ENCODE measurements around the gene ESRRB.

Gene ESRRB

DNA sequence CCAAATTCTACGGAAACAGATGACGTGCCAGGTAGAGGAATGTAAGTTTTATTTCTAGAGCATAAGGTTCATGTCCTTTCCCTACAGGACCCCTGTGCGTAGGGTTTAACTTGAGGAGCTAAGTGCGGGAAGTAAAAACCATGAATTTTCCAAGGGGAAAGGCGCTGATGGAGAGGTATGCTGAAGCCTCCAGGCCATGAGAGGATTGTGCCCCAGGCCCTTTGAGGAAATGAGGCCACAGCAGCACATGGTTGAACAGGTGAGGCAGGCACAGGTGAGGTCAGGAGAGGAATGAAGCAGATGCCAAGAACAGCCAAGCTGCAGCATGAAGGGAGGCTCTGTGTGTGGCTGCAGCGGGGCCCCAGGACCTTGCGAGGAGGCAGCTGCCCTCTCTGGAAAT, 14.7 kb downstream of the ESRRB start:
- TF ChIP-seq, protein P1, sequence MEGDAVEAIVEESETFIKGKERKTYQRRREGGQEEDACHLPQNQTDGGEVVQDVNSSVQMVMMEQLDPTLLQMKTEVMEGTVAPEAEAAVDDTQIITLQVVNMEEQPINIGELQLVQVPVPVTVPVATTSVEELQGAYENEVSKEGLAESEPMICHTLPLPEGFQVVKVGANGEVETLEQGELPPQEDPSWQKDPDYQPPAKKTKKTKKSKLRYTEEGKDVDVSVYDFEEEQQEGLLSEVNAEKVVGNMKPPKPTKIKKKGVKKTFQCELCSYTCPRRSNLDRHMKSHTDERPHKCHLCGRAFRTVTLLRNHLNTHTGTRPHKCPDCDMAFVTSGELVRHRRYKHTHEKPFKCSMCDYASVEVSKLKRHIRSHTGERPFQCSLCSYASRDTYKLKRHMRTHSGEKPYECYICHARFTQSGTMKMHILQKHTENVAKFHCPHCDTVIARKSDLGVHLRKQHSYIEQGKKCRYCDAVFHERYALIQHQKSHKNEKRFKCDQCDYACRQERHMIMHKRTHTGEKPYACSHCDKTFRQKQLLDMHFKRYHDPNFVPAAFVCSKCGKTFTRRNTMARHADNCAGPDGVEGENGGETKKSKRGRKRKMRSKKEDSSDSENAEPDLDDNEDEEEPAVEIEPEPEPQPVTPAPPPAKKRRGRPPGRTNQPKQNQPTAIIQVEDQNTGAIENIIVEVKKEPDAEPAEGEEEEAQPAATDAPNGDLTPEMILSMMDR (conservative IDR thresholded peaks at IDR 0.05; ENCODE audit: low read depth, low read length): no peak
- DNase-seq (ENCODE audit: low read depth): no peak
- no peak overlapping the region for H3K4me3 ChIP-seq (ENCODE audit: low read length)

DNA sequence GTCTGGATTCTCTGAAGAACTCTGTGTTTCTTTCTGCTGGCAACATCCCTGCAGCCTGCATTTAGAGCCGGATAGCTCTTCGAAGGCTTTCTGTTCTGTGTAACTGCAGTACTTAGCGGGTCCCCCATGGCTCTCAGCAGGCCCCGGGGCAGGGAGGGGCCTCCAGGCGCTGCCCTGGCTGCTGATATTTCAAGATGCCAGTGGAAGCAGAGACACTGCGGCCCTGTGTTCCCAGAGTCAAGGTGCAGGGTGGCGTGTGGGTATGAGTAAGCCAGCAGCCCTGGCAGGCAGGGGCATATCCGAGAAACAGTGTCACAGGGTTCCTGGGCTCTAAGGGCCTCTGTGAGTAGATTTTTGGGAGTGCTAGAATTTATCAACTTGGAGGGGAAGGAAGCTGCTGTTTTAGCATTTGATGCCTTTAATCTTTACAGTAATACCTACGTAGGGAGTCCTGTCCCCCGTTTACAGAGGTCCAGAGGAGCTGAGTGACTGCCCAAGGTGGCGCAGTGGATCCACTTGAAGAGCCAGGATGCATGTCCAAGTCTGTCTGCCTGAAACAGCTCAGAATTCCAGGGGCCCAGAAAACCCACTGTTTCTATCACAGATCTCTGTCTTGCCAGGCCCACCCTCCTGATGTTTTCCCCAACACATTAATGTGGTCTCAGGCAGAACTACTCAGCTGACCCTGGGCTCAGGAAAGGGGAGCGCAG, 16.2 kb downstream of the ESRRB start:
- DNase-seq (ENCODE audit: low read depth): no peak
- TF ChIP-seq, protein P1 (conservative IDR thresholded peaks at IDR 0.05; ENCODE audit: low read depth, low read length): no peak
- no peak overlapping the region for H3K4me3 ChIP-seq (ENCODE audit: low read length)

DNA sequence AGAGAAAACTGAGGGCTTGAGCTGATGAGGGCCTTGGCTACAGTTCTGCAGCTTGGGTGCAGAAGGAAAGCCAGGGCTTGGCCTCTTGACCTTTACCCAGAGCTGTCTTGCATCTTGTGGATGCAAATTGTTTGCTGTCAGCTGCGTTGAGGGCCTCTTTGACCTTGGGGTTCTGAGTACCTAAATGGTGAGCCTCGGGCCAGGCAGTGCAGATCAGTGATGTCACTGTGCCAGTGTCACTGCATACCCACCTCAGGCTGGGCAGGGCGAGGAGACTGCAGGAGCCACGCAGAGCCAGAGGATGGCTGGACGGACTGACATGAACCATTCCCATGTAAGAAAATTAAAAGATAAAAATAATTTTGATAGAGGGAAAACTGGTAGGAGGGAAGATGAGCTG, 18.6 kb downstream of the ESRRB start:
- no peak for DNase-seq (ENCODE audit: low read depth)
- TF ChIP-seq, protein P1 (conservative IDR thresholded peaks at IDR 0.05; ENCODE audit: low read depth, low read length): no peak
- no peak overlapping the region for H3K4me3 ChIP-seq (ENCODE audit: low read length)

DNA sequence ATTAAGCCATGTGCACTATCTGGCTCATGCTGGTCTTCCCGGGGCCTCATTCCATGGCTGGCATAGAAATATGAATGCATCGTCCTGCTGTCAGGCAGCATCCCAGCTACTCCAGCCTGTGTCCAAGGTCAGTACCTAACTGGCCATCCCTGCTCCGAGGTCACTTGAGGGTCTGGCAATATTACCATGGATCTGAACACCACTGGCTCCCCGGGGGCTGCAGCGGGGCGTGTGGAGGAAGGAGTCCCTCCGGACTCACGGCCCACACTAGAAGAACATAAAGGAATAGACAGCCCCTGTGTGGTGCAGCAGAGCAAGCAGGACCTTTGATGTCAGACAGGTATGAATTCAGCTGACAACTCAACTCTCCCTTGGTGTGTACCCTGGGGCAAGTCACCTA, 19.2 kb downstream of the ESRRB start:
- DNase-seq (ENCODE audit: low read depth): no peak
- H3K4me3 ChIP-seq (ENCODE audit: low read length): no peak overlapping the region
- TF ChIP-seq, protein P1 (conservative IDR thresholded peaks at IDR 0.05; ENCODE audit: low read depth, low read length): no peak

DNA sequence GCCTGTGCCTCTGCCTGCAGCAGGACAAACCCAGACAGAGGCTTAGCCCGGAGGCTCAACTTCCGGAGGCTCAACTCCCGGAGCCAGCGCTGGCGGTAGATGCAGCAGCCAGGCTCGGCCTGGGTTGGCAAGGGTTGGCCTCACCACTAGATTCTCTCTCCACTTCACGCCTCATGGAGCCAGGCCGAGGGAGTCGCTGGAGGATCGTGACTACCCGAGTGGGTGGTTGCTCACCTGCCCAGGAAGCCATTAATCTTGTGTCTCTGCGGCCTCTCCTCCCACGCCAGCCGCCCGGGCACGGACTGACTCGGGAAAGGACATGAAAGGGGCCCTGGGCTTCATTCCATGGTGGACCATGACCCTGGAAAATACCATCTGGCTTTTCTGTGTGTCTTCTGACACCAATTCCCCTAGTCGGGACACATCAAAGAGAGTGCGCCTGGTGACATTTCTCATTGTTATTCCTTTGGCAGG, 20.8 kb downstream of the ESRRB start:
- TF ChIP-seq, protein P1 (conservative IDR thresholded peaks at IDR 0.05; ENCODE audit: low read depth, low read length): no peak
- no peak for DNase-seq (ENCODE audit: low read depth)
- no peak overlapping the region for H3K4me3 ChIP-seq (ENCODE audit: low read length)

DNA sequence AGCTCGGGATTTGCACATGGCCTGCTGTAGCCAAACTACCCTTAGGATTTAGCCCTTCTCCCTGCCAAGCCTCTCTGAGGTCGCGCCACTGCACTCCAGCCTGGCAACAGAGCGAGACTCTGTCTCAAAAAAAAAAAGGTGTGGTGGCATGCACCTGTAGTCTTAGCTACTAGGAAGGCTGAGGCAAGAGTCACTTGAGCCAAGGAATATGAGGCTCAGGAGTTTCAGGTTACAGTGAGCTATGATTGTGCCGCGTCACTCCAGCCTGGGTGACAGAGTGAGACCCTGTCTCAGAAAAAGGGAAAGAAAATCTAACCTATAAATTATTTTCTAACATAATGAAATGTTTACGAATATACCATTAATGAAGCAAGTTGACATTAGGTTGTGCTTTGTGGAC, 29.7 kb downstream of the ESRRB start:
- no peak overlapping the region for H3K4me3 ChIP-seq (ENCODE audit: low read length)
- no peak for DNase-seq (ENCODE audit: low read depth)
- TF ChIP-seq, protein P1 (conservative IDR thresholded peaks at IDR 0.05; ENCODE audit: low read depth, low read length): no peak

DNA sequence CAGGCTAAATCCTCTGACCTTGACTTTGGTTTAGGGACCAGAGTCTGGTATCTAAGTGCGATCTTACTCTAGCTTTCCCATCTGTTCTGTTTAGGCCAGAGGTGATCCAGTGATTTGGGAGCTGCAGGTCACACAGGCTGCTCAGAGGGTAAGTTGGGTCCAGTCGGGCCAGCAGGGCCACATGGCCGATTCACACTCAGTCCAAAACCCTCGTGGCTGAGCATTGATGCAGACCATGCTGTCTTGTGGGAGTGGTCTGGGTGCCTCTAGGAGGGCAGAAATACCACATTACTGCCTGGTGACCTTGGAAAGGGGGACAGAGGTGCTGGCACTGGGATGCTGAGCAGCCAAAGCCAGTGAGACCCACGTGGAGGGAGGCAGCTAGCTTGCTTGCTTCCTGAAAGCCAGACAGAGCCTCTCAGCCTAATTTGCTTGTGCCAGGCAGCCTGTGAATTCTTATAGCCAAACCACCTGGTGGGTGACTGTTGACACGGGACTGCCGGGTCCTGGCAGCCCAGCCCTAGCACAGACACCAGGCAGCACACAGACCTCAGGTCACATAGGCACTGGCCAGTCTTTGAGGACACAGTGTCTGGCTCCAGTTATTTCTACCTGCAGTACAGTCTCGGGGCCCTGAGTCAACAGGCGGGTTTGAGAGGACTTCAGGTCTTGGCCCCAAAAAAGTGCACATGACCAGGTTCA, 31.7 kb downstream of the ESRRB start:
- TF ChIP-seq, protein P1 (conservative IDR thresholded peaks at IDR 0.05; ENCODE audit: low read depth, low read length): no peak
- DNase-seq (ENCODE audit: low read depth): no peak
- no peak overlapping the region for H3K4me3 ChIP-seq (ENCODE audit: low read length)
